ENCODE results near the gene CRYBG3. TPM values are rescaled to one million over a fixed set of nuclear protein-coding genes. Genes with fewer than 3 reads are reported as not detected.

Gene CRYBG3
- total and polyA plus RNA-seq, 2 experiments from 2014 or later, result 2.7 to 20.9 TPM

GRCh38 chr3:97884586-97885123, 62.8 kb downstream of the CRYBG3 start:
- Histone ChIP-seq H3K27ac (no peak overlapping the region), H3K4me3 (no peak overlapping the region), H3K9me3 (ENCODE audit: low read depth) (no peaks in the 10 kb centered on the region), H3K27me3 (no peaks in the 10 kb centered on the region), H3K36me3 (peaks cover 23% of the 10 kb centered on the region), H3K4me1 (ENCODE audit: low read depth) (no peaks in the 10 kb centered on the region)
- no peak for TF ChIP-seq CTCF (IDR thresholded peaks at IDR 0.05; ENCODE audit: low read depth, low read length)
- DNase-seq (ENCODE audit: low read depth in 1 of 2, low spot score in 1 of 2), result no peak

- no peak for TF ChIP-seq CTCF (IDR thresholded peaks at IDR 0.05; ENCODE audit: low read depth, low read length)
- no peak overlapping the region for H3K4me3 ChIP-seq
- no peak overlapping the region for H3K27ac ChIP-seq
- H3K36me3 ChIP-seq, result peaks cover 23% of the 10 kb centered on the region
- no peak for DNase-seq (ENCODE audit: low read depth in 1 of 2, low spot score in 1 of 2)
- no peaks in the 10 kb centered on the region for H3K4me1 ChIP-seq (ENCODE audit: low read depth)
- H3K27me3 ChIP-seq, result no peaks in the 10 kb centered on the region
- no peaks in the 10 kb centered on the region for H3K9me3 ChIP-seq (ENCODE audit: low read depth)
Observed at GRCh38 chr3:97885931-97886824, 64.4 kb downstream of the CRYBG3 start.

GRCh38 chr3:97889814-97890213, 68.0 kb downstream of the CRYBG3 start:
- H3K4me3 ChIP-seq, result no peak overlapping the region
- no peak for TF ChIP-seq CTCF (IDR thresholded peaks at IDR 0.05; ENCODE audit: low read depth, low read length)

GRCh38 chr3:97892852-97893251, 71.0 kb downstream of the CRYBG3 start:
- H3K27me3 ChIP-seq, result no peaks in the 10 kb centered on the region

More at GRCh38 chr3:97889814-97890213, 68.0 kb downstream of the CRYBG3 start:
- Histone ChIP-seq H3K27ac (no peak overlapping the region), H3K9me3 (ENCODE audit: low read depth) (no peaks in the 10 kb centered on the region), H3K4me1 (ENCODE audit: low read depth) (no peaks in the 10 kb centered on the region), H3K27me3 (no peaks in the 10 kb centered on the region), H3K36me3 (peaks cover 18% of the 10 kb centered on the region)
- no peak for DNase-seq (ENCODE audit: low read depth in 1 of 2, low spot score in 1 of 2)

GRCh38 chr3:97895216-97895615, 73.4 kb downstream of the CRYBG3 start:
- no peaks in the 10 kb centered on the region for H3K9me3 ChIP-seq (ENCODE audit: low read depth)
- no peak for DNase-seq (ENCODE audit: low read depth in 1 of 2, low spot score in 1 of 2)
- no peaks in the 10 kb centered on the region for H3K27me3 ChIP-seq
- H3K27ac ChIP-seq, result no peak overlapping the region
- TF ChIP-seq CTCF (IDR thresholded peaks at IDR 0.05; ENCODE audit: low read depth, low read length), result no peak
- H3K4me1 ChIP-seq (ENCODE audit: low read depth), result no peaks in the 10 kb centered on the region
- H3K4me3 ChIP-seq, result no peak overlapping the region
- H3K36me3 ChIP-seq, result no peaks in the 10 kb centered on the region

More at GRCh38 chr3:97892852-97893251, 71.0 kb downstream of the CRYBG3 start:
- Histone ChIP-seq H3K36me3 (peaks cover 9% of the 10 kb centered on the region), H3K4me3 (no peak overlapping the region), H3K27ac (no peak overlapping the region), H3K9me3 (ENCODE audit: low read depth) (no peaks in the 10 kb centered on the region), H3K4me1 (ENCODE audit: low read depth) (no peaks in the 10 kb centered on the region)
- DNase-seq (ENCODE audit: low read depth in 1 of 2, low spot score in 1 of 2), result no peak
- no peak for TF ChIP-seq CTCF (IDR thresholded peaks at IDR 0.05; ENCODE audit: low read depth, low read length)

Measured in cardiac muscle cell (in vitro differentiated cells and primary cell).